Dedifferentiated amniotic fluid mesenchymal stem cell (primary cell): ENCODE measurements around the gene MEG3.
"Not testable (repeated sequence)": the region's sequence is repeated elsewhere in the genome, so short reads cannot be mapped to it uniquely, and the experiment has no call there.

ENCODE experiments used
- DNase-seq: peaks from one replicate; pipeline ENCODE4 v3.0.0-alpha.2; 2016; ENCODE audit errors: extremely low spot score

The MEG3 gene

DNA sequence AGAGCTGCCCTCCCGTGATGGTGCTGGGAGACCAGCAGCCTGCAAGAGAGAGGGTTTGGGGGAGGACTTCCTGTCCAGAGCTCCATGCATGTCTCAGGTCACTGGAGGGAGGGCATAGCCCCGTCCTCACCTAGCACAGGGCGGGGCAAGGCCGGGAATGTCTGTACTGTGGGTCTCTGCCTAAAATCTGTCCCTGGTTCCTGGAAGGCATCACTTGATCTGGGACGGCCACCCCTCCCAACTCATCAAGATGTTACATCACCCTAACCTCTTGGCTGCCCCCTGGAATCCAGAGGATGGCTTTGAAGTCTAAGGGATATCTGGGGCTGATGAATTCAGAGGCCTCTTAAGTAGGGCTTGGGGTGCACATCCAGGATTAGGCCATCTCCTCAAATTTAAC, 37.0 kb upstream of the MEG3 start:
- no peak for DNase-seq

DNA sequence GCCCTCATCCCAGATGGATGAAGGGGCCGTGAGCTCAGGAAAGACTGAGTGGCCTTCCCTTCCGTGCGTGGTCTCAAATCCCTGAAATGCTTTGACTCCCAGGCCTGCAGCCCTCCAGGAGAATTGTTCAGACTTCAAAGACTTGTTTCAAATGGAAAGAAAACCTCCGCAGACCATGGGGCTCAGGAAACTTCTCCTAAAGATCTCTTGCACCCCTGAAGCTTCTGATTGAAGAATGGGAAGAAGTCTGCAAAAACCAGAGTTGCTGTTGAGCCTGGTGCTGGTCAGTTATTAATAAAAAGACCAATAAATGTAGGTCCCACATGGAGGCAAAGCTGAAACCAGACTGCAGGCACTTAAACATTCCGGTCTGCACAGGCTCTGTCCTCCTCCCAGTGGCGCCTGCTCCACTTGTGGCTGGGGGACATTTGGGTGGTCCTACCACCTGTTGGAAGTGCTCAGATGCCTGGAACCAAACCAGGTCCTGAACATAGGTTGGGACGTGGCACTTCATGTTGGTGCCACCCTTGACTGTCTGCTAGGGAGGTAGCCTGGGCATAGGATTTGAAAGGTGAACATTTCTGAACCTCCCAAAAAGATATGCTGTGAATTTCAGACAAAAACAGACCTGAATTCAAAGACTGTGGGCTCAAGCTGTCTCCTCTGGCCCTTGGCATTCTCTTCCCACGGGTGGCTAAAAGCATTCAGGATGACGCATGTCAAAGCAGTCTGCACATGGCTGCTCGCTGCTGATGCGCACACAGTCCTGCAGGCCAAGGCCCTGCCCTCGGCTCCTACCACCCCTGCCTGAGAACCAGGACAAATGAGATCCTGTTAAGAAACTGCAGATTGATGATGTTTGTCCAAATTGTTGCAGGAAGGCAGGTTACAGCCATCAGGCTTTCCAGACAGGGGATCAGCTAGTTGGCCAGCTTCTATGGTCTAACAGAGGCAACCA, 36.2 kb upstream of the MEG3 start:
- no peak for DNase-seq

DNA sequence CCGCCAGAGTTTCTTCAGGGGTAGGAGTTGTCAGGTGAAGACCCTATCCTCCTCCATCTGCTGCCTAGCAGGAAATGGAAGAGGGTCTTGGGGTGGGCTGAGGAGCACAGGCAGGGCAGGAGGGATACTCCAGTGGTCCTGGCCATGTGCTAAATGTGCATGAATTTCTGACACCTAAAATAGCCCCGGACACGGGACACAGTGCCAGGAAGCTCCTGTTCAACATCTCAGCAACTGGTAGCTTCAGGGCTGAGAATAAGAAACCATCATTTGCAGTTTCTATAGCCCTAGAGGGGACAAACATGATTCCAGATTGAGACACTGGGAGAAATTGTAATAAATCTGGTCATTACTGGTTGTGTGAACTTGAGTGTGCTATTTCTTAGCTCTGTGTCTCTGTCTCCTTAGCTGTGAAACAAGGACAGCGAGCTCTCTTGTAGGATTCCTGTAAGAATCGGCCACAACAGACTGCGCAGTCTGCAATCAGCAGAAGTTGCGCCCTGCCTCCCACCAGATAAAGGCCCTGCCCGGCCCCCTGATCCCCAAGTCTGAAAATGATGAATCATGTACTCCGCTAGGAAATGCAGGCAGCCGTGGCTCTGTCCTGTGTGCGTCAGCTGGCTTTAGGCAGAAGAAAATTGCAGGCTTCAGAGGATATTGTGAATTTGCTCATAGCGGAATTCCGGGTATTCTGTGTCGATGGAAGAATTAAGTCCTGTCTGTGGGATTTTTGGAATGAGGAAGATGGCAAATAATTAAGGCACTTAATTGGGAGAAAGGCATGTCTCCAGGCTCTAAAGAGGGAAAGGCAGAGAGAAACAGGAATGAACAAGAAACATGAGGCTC, 35.2 kb upstream of the MEG3 start:
- peak; percentile 77 for DNase-seq

DNA sequence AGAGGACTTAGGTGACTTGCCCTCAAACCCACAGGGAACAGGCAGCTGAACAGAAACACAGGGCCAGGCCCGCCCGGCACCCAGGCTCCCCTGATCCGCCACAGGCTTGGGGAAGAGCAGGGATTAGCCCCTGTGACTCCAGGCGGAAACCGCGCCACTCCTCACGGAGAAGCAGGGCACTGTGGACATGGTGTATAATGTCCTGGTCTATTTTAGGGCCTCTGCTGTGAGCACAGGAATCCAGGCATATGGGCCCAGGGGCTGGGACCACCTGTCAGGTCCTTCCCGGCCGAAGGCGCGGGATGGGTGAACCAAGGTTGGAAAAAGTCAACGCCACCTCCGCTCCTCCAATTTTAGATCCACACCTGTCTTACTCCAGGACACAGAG, 34.6 kb upstream of the MEG3 start:
- DNase-seq, result no peak

DNA sequence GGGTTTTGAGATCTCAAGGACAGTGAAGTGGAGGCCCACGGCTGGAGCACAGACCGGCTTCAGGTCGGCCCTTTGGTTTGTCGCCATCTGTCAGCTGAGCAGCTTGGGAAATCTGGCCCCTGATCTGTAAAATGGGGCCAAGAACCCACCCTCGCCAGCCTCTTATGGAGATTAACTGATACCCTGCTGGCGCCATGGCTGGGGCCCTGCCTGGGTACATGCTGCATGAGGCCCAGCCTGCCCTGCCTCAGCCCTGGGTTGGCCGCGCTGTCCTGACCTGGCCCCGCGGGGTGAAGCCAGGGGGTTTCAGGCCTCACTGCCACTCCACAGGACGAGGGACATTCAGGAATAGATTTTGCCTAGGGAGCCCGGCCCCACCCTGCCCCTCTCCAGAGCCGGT, 33.9 kb upstream of the MEG3 start:
- DNase-seq, result no peak

DNA sequence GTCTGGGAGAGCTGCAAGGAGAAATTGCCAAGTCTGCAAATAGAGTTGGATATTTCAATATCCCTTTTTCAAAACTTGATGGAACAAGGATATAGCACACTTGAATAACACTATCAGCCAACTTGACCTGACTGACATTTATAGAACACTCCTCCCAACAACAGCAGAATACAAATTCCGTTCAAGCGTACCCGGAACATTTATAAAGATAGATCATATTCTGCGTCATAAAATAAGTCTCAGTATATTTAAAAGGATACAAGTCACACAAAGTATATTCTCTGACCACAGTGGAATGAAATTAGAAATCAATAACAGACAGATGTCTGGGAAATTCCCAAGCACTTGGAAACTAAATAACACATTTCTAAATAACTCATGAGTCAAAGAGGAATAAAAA, 29.0 kb upstream of the MEG3 start:
- no peak for DNase-seq

DNA sequence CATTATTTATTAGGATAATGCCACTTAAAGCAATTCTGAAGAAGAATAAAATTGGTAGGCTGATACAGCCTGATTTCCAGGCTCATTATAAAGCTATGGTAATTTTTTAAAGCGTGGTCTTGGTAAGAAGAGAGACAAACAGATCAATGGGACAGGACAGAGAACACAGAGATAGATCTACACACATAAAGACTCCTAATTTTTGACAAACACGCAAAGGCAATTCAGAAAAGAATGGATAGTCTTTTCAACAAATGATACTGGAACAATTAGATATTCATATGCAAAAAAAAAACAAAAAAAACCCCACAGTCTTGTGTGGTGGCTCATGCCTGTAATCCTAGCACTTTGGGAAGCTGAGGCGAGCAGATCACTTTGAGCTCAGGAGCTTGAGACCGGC, 25.9 kb upstream of the MEG3 start:
- no peak for DNase-seq

DNA sequence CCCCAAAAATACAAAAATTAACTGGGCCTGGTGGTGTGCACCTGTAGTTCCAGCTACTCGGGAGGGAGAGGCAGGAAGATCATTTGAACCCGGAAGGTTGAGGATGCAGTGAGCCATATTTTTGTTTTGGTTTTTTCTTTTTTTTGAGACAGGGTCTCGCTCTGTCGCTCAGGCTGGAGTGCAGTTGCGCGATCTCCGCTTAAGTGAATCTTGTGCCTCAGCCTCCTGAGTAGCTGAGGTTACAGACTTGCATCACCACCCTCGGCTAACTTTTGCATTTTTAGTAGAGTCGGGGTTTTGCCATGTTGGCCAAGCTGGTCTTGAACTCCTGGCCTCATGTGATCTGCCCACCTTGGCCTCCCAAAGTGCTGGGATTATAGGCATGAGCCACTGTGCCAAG, 24.5 kb upstream of the MEG3 start:
- DNase-seq, result not testable (repeated sequence)

DNA sequence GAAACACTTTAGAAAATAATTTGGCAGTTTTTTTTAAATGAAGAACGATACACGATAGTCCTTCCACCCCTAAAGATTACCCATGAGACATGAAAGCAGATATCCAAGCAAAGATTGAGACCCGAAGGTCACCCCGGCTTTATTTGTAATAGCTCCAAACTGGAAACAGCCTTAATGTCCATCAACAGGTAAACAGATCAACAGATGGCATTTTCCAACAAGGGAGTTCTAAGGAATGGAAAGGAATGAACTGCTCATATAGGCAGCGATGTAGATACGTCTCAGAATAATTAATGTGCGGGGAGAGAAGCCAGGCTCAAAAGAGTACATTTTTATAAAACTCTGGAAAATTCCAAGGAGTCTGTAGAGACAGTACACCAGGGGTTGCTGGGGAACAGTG, 23.7 kb upstream of the MEG3 start:
- DNase-seq, result no peak

DNA sequence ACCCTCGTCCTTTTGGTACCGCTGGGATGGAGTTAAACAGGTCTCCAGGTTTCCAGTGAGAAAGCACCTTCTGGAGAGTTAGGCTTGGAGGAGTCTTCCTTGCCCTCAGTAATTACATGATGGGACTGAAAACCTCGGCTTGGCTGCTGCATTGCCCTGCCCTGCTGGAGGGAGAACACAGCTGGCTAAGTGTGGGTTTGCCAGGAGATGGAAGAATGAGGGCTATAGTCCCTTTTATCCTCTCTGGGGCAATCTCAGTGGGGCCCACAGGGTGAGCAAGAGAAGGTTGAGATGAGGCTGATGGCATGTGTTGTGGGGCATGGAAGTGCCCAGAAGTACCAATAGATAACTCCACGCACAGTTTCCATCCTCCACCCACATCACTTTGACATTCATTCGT, 23.2 kb upstream of the MEG3 start:
- no peak for DNase-seq

DNA sequence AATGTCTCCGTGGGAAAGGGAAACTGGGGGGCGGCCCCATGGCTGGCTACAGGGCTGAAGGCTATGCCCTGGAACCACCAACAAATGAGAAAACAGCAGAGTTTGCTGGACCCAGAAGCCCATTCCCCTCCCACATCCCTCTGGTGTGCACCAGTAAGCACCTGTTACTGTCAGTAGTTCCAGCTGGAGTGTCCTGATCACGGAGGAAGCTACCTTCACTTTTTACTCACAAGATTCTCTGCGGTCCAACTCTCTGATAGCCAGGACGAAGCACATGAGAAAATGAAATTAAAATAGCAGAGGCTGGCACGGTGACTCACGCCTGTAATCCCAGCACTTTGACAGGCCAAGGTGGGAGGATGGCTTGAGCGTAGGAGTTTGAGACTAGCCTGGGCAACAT, 22.7 kb upstream of the MEG3 start:
- DNase-seq, result no peak

DNA sequence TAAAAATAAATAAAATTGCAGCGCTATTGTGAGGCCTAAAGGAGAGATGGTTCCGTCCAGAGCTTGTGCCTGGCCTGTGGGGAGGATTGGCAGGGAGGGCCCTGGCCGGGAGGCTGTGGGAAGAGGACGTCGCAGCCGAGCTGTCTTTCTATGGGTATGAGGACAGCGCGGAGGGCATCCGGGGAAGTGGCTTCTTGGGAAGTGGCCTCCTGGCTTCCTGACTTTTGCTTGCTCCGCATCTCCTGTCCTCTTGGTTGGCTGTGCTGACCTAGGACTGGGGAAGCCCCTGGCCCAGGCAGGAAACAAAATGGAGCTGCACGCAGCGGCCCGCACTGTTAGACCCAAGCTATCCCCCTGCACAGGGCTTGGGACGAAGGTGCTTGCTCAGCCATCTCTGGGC, 22.2 kb upstream of the MEG3 start:
- DNase-seq, result no peak

DNA sequence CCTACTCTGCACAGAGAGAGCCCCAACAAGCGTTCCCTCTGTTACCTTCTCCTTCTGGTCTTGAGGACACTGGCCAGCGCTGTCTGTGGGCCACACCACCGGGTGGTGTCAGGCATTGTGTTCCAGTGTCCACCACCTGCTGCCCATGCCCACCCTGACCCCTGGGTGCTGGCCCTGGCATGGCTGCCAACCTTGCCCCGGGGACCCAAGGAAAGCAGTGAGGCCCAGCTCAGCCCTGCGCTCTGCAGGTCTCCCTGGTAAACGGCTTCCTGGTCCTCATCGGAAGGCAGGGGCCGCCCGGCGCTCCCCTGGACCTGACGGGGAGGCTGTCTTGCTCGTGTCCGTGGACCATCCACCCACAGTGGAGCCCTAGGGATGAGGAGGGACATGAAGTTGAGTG, 21.8 kb upstream of the MEG3 start:
- DNase-seq, result no peak

DNA sequence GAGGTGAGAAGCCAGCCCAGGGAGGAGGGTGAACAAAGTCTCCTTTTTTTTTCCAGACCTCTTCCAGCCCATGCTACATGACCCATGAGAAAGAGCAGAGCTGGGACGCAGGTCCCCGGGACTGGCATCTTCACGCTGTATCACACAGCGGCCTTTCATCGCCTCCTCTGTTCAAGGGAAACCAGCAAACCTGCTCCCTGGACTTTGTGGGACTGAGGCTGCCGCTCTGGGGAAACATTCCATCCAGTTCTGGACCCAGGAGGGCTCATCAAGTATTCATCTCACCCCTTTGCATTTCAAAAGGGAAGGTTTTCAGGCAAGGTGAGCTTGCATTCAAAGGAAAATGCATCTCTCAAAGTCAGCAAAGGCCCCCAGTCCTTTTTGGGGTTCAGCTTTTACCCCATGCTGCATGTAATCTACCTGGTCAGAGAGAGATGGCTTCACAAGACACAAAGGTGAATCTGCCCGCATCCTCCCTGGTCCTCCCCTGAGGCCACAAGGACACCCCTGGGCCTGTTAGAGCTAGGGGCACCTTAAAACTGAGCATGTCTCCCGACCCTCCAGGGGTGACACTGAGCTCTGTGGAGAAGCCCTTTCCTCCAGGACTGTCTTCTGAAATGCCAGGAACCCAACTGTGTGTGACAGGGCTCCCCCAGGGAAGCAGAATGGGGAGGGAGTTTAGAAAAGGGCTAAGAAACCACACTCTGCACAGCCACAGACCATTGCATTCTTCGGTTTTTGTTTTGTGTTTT, 21.2 kb upstream of the MEG3 start:
- DNase-seq, result no peak

DNA sequence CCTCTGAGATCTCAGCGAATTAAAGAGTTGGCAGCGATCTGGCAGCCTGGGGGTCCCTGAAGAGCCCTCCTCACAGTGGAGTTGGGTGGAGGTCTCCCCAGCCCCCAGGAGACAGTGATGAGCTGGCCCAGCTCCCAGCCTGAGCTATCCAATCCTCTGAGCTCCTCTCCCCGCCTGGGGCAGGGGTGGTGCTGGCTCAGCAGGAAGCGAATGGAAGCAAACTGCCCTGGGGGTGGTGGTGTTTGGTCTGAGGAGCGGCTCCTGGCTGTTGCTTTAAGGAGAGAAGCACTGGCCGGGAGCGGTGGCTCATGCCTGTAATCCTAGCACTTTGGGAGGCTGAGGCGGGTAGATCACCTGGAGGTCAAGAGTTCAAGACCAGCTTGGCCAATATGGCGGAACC, 19.5 kb upstream of the MEG3 start:
- DNase-seq, result no peak

DNA sequence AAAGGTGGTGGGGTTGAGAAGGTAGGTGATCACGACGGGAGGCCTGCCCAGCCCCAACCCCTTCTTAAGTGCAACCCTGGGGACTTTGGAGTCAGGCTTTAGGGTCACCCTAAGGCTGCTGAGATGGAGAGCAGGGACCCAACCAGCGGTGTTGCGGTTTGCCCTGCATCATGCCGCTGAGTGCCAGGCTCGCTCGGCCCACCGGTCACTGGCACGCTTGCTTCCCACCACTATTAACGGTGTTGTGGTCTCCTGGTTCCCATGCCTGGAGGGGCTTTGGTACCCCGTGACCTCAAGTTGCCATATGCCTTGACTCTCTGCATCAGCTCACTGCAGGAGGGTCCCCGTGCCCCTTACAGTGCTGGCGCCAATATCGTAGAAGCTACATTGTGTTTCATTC, 18.4 kb upstream of the MEG3 start:
- DNase-seq, result no peak

DNA sequence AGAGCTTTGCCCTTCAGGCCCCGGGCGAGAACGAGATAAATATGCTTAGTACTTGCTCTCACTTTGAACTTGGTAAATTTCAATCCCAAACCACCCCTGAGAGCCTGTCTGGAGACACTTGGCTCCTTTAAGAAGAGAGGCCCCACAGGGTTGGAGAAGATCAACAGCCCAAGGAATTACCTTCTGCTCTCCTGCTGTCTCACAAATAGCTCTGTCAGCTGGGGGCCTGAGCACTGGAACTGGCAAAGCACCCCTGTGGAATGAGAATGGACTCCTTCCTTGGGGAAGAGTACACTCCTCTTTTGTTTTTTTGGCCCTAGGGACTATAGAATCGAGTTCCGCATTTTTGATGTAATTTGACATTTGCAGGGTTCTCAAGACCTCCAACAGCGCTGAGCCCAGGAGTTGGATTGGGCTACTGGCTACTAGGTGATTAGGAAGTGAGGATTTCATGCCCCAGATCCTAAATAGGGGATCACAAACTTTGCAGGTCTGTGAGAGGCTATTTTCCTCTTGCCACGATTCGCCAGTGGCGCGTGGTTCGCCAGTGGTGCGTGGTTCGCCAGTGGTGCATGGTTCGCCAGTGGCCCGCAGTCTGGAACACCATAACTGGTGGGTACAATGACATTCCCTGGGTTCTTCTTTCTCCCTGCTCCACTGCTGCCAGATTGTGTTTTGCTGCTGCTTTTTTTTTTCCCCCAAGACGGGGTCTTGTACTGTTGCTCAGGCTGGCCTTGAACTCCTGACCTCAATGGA, 17.8 kb upstream of the MEG3 start:
- no peak for DNase-seq

DNA sequence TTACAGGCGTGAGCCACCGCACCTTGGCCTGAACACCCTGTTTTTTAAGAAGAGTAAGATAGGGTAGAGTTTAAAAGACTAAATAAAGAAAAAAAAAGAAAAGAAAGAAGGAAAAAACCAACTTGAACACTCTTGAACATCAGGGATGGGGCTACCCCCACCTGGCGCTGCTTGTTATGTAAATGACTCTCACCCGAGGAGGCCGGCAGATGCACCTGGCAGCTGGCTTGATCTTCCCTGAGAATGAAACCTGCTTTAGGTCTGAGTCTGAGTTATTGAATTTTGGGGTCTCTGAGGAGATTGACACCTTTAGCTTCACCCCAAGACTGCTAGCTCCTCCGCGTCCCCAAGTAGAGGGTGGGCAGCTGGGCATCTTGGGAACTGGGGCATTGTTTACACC, 15.5 kb upstream of the MEG3 start:
- no peak for DNase-seq

DNA sequence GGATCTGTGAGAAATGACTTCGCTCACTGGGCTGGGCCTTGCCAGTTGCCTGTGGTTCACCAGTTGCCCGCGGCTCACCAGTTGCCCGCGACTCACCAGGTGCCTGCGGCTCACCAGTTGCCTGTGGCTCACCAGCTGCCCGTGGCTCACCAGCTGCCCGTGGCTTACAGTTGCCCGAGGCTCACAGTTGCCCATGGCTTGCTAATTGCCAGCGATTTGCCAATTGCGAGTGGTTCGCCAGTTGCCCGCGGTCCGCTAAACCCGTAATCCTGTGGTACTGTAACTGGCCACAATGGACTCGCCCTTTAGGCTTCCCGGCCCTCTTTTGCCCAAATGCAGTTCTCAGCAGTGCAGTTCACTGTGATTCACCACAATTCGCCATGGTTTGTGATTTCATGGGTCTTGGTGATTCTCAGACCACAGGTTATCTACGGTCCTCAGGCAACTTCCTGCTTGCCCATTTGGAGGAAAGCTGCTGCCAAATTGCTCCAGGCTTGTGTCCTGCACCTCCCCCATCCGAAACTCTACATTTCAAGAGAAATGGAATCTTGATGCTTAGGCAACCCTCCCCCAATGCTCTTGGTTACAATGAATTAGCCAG, 15.0 kb upstream of the MEG3 start:
- DNase-seq, result no peak

DNA sequence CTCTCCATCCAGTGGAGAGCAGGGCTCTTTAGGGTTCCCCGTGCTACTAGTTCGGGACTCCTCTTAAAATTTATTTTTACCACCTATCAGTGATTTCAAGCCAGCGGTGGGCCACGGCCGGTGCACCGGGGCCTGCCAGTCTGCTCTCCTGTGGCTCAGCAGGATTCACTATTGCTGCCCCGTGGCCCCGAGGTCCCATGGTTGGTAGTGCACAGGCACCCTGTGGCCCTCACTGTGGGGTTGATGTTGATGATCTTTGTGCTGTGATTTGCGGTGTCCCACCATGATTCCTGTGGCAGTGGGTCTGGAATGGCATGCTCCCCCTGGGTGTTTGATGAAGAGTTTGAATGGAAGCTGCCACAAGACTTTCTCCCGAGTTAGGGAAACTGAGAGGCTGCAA, 12.6 kb upstream of the MEG3 start:
- DNase-seq, result no peak
